H1 (cell line): ENCODE measurements around the gene TMEM151B. TPM values are rescaled to one million over a fixed set of nuclear protein-coding genes. Genes with fewer than 3 reads are reported as not detected.

Source experiments
- CTCF ChIA-PET: fragments of 300-600 bp; sonication (Branson Sonifier 250); formaldehyde crosslinking; loops from one replicate; lab custom pipeline; 2021; ENCODE audit not compliant: partially characterized antibody; lab: Charles Lee
- POLR2A ChIA-PET: fragments of 300-600 bp; sonication (Branson Sonifier 250); formaldehyde crosslinking; loops from one replicate; lab custom pipeline; 2021; ENCODE audit warnings: inconsistent platforms; ENCODE audit not compliant: partially characterized antibody; lab: Charles Lee
- DNase-seq, 2 experiments: peaks; one replicate each; pipeline versions ENCODE4 v3.0.0 to v3.0.0-alpha.2; 2010 to 2022; ENCODE audit warnings: low spot score in 2 of 2, low read depth in 1 of 2, mixed read lengths in 1 of 2
- FAIRE-seq: peaks from 2 replicates; lab custom pipeline; 2011; peaks lifted over from hg19 to GRCh38; lab: Jason Lieb, UNC
- H2AFZ ChIP-seq: 2 replicates; pipeline ENCODE4 v1.8.1; 2012; ENCODE audit warnings: low read length, inconsistent platforms
- H2AK5ac ChIP-seq: 2 replicates; pipeline ENCODE4 v1.6.1; 2013; ENCODE audit warnings: low read depth, low read length
- H2BK120ac ChIP-seq: replicated peaks from 2 replicates; pipeline ENCODE3; 2013; ENCODE audit warnings: low read depth, low read length, inconsistent platforms
- H2BK12ac ChIP-seq: 2 replicates; pipeline ENCODE4 v1.6.1; 2013; ENCODE audit warnings: low read depth, low read length
- H2BK15ac ChIP-seq: 2 replicates; pipeline ENCODE4 v1.6.1; 2013; ENCODE audit warnings: low read length
- H2BK20ac ChIP-seq: 2 replicates; pipeline ENCODE4 v1.6.1; 2013; ENCODE audit warnings: low read length
- H2BK5ac ChIP-seq: 2 replicates; pipeline ENCODE4 v1.6.1; 2013; ENCODE audit warnings: low read depth, low read length
- H3K14ac ChIP-seq: 2 replicates; pipeline ENCODE4 v1.6.1; 2013; ENCODE audit warnings: inconsistent platforms; ENCODE audit not compliant: insufficient read length
- H3K18ac ChIP-seq: 2 replicates; pipeline ENCODE4 v1.6.1; 2013; ENCODE audit warnings: low read length; ENCODE audit errors: extremely low read depth
- H3K23ac ChIP-seq: 2 replicates; pipeline ENCODE4 v1.6.1; 2013; ENCODE audit warnings: inconsistent platforms; ENCODE audit not compliant: insufficient read length
- H3K23me2 ChIP-seq: 2 replicates; pipeline ENCODE4 v1.6.1; 2013; ENCODE audit warnings: low read depth, low read length
- H3K27ac ChIP-seq: 2 replicates; pipeline ENCODE4 v1.6.1; 2011; ENCODE audit warnings: low read depth, low read length, inconsistent platforms
- H3K27me3 ChIP-seq, 4 experiments: replicated peaks in 1 of 4; 1 replicate in 1 of 4; 2 replicates in 3 of 4; pipeline versions ENCODE4 v1.6.1 to v1.8.1; 2011 to 2013; ENCODE audit warnings: low read length in 3 of 4, mild to moderate bottlenecking in 3 of 4, inconsistent platforms in 2 of 4, mixed read lengths in 2 of 4, moderate library complexity in 1 of 4; ENCODE audit not compliant: control insufficient read depth in 3 of 4, insufficient read depth in 3 of 4; ENCODE audit errors: extremely low read depth in 1 of 4
- H3K36me3 ChIP-seq, 4 experiments: 2 replicates each; pipeline versions ENCODE4 v1.6.1 to v1.8.1; 2011 to 2013; ENCODE audit warnings: mild to moderate bottlenecking in 4 of 4, low read length in 3 of 4, moderate library complexity in 2 of 4, control low read depth in 1 of 4, inconsistent platforms in 1 of 4; ENCODE audit not compliant: insufficient read depth in 4 of 4, control insufficient read depth in 2 of 4
- H3K4ac ChIP-seq: replicated peaks from 2 replicates; pipeline ENCODE3; 2013; ENCODE audit warnings: low read length, low read depth, mixed read lengths, inconsistent platforms; ENCODE audit not compliant: insufficient read length
- H3K4me1 ChIP-seq, 4 experiments: replicated peaks in 1 of 4; 1 replicate in 1 of 4; 2 replicates in 3 of 4; pipeline versions ENCODE4 v1.6.1 to v1.8.1; 2011 to 2013; ENCODE audit warnings: low read length in 3 of 4, inconsistent platforms in 2 of 4, mixed read lengths in 1 of 4; ENCODE audit not compliant: insufficient read depth in 4 of 4, control insufficient read depth in 3 of 4
- H3K4me2 ChIP-seq, 2 experiments: 2 replicates each; pipeline versions ENCODE4 v1.6.1 to v1.8.1; 2011 to 2013; ENCODE audit warnings: low read depth in 2 of 2, low read length in 2 of 2, control low read depth in 1 of 2, inconsistent platforms in 1 of 2, mild to moderate bottlenecking in 1 of 2; ENCODE audit not compliant: insufficient read depth in 1 of 2
- H3K4me3 ChIP-seq, 4 experiments: fragments of 200-600, 300-600 bp in 1 of 4; sonication (generic), shearing (Covaris generic), sonication (Bioruptor Twin) in 1 of 4; 2 replicates each; pipeline versions ENCODE4 v1.5.1 to v1.8.1; 2011 to 2016; ENCODE audit warnings: low read length in 4 of 4, low read depth in 3 of 4, control low read depth in 2 of 4, inconsistent platforms in 2 of 4, mild to moderate bottlenecking in 2 of 4, mixed read lengths in 1 of 4, moderate library complexity in 1 of 4; ENCODE audit not compliant: insufficient read depth in 2 of 4; ENCODE audit errors: extremely low read depth in 1 of 4
- H3K56ac ChIP-seq: replicated peaks from 2 replicates; pipeline ENCODE3; 2013; ENCODE audit warnings: low read depth, mild to moderate bottlenecking, mixed read lengths, low read length, inconsistent platforms; ENCODE audit not compliant: insufficient read length
- H3K79me1 ChIP-seq: 2 replicates; pipeline ENCODE4 v1.6.1; 2013; ENCODE audit warnings: low read depth, low read length, control low read depth
- H3K79me2 ChIP-seq, 2 experiments: 2 replicates each; pipeline versions ENCODE4 v1.6.1 to v1.8.1; 2012 to 2013; ENCODE audit warnings: low read length in 2 of 2, mild to moderate bottlenecking in 2 of 2, inconsistent platforms in 1 of 2; ENCODE audit not compliant: insufficient read depth in 2 of 2, control insufficient read depth in 1 of 2
- H3K9ac ChIP-seq, 4 experiments: replicated peaks in 1 of 4; 1 replicate in 1 of 4; 2 replicates in 3 of 4; pipeline versions ENCODE4 v1.6.1 to v1.8.1; 2011 to 2013; ENCODE audit warnings: low read depth in 3 of 4, low read length in 3 of 4, control low read depth in 2 of 4, mild to moderate bottlenecking in 2 of 4, moderate library complexity in 2 of 4, inconsistent platforms in 1 of 4; ENCODE audit errors: extremely low read depth in 1 of 4
- H3K9me3 ChIP-seq, 2 experiments: 2 replicates each; pipeline versions ENCODE4 v1.6.1 to v1.8.1; 2012 to 2013; ENCODE audit warnings: mild to moderate bottlenecking in 2 of 2, moderate library complexity in 2 of 2, control low read depth in 1 of 2, inconsistent platforms in 1 of 2, low read depth in 1 of 2, low read length in 1 of 2, mixed read lengths in 1 of 2; ENCODE audit not compliant: insufficient read depth in 2 of 2
- H4K20me1 ChIP-seq, 2 experiments: replicated peaks in 1 of 2; 2 replicates each; pipeline versions ENCODE3 to v1.8.1; 2011 to 2013; ENCODE audit warnings: inconsistent platforms in 2 of 2, low read length in 2 of 2, mild to moderate bottlenecking in 1 of 2; ENCODE audit not compliant: insufficient read depth in 2 of 2, control insufficient read depth in 1 of 2
- H4K5ac ChIP-seq: 2 replicates; pipeline ENCODE4 v1.6.1; 2013; ENCODE audit warnings: low read length, low read depth, mixed read lengths, inconsistent platforms; ENCODE audit not compliant: insufficient read length
- H4K8ac ChIP-seq: 2 replicates; pipeline ENCODE4 v1.8.0; 2013; ENCODE audit warnings: mild to moderate bottlenecking, moderate library complexity, low read length, inconsistent platforms; ENCODE audit not compliant: insufficient read depth; ENCODE audit errors: extremely low read depth
- H4K91ac ChIP-seq: replicated peaks from 2 replicates; pipeline ENCODE3; 2013; ENCODE audit warnings: low read length, mixed read lengths, inconsistent platforms; ENCODE audit not compliant: insufficient read length
- POLR2A ChIP-seq, 2 experiments: IDR thresholded peaks; 1 replicate in 1 of 2; 2 replicates in 1 of 2; pipeline ENCODE4 v1.6.1; 2011; ENCODE audit warnings: low read depth in 2 of 2, low read length in 2 of 2, mild to moderate bottlenecking in 2 of 2; ENCODE audit errors: control extremely low read depth in 1 of 2
- POLR2AphosphoS5 ChIP-seq: IDR thresholded peaks from 2 replicates; pipeline ENCODE4 v1.6.1; 2011; ENCODE audit warnings: low read depth, low read length
- SIRT6 ChIP-seq: IDR thresholded peaks from one replicate; pipeline ENCODE4 v1.7.1; 2012; ENCODE audit warnings: low read length, inconsistent platforms
- WGBS, 2 experiments: shearing (Covaris generic) in 1 of 2; methylation state at CpG; one replicate each; pipeline versions ENCODE4 v1.1.6 to v1.1.7; 2013 to 2015; ENCODE audit warnings: low lambda C conversion rate in 2 of 2, mixed read lengths in 2 of 2, inconsistent platforms in 1 of 2, low coverage in 1 of 2, missing lambda C conversion rate in 1 of 2; ENCODE audit not compliant: insufficient replicate concordance in 2 of 2, insufficient coverage in 1 of 2, insufficient read length in 1 of 2; ENCODE audit errors: extremely low coverage in 1 of 2, missing lambda C conversion rate in 1 of 2; 5-methylcytosine and 5-hydroxymethylcytosine counted together
- polyA plus RNA-seq, 7 experiments: library from polyadenylated mRNA; depleted of rRNA in 3 of 7; stranded (reverse) in 5 of 7; unstranded in 2 of 7; fragments of >200 nt in 5 of 7; fragments of 200-250 nt in 2 of 7; gene quantifications; 1 replicate in 5 of 7; 2 replicates in 1 of 7; 4 replicates in 1 of 7; pipeline versions ENCODE4 v1.2.1 to v1.2.3, GENCODE V29; 2011 to 2013; ENCODE audit warnings: missing spikeins in 2 of 7, mixed read lengths in 2 of 7
- total RNA-seq: library from RNA; stranded (reverse); fragmentation: NEBNext Ultra II Directional; extraction: Animal tissue kit (Norgen Biotek cat#: 25700); gene quantifications from 2 replicates; pipeline ENCODE4 v1.2.1, GENCODE V29; 2021

The TMEM151B gene
- total and polyA plus RNA-seq, 2 of the 8 experiments (the other 6 are each of a cell fraction or from before 2014, with no cell fraction given), result 8.0 to 15.5 TPM

DNA sequence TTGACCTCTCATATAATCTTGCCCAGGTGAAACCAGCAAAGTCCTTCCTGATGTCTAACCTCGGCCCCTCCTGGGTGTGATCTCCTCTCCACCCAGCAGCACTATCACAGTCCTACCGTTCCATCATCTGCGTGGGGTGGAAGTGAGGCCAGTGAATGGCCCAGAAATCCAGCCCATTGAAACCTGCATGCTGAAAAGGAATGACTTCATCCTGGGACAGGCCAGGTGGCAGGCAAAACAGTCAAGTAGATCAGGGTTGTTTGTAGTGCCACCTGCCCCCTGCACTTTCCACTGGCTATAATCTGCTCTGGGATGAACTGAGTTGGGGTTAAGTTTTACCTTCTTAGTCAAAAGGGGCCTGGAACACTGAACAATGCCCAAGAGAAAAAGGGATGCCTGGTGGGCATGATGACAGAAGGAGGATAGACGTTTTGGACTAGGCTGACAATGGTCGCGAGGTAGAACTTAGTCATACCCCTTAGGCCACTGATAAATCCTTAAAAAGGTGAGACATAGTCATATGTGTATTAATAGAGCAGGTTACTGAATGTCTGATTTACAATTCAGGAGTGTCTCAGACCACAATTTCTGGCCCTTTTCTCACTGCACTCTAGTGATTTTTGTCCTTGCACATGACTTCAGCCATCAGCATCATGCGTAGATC is 31.4 kb upstream of the TMEM151B start:
- Histone ChIP-seq H3K4me1 (peaks cover 4 to 13% (median 9%) of the 10 kb centered on the region in 4 experiments; a peak in 6 of 7 replicates), H3K4ac (no peak overlapping the region), H2BK5ac (no peak overlapping the region), H2BK120ac (no peak overlapping the region), H3K18ac (no peak overlapping the region), H3K4me3 (no peak overlapping the region), H3K9ac (no peak overlapping the region), H4K5ac (no peak overlapping the region), H3K23me2 (peaks cover 4% of the 10 kb centered on the region; the same call in 1 of the 2 replicates), H2AFZ (no peak overlapping the region)
- no peak for FAIRE-seq
- POLR2A ChIA-PET, result interaction anchor here (1.0 to 21.0 kb wide), 6 partner anchors 7 to 66 kb away, joined by 3 to 581 read pairs (median 49); partner anchors contain the start of genes HSP90AB1, SLC29A1 and SLC35B2
- WGBS, 2 experiments, result 77% methylated on average over 7 of the region's 7 CpGs; no CpG with 5 or more reads in 1 of the 2 experiments
- TF ChIP-seq SIRT6 (no peak), POLR2A (IDR thresholded peaks at IDR 0.05; ENCODE audit: control extremely low read depth in 1 of 2, low read depth in 2 of 2, low read length in 2 of 2) (peak; percentile 38 to 40; a peak in 2 of 3 replicates), POLR2AphosphoS5 (peak; percentile 55; the same call in 1 of the 2 replicates)
- TF ChIP-seq, all 59 proteins: peak for 2
- H3K27me3 ChIP-seq, result no peaks in the 10 kb centered on the region; a peak in 1 of 7 replicates
- no peak overlapping the region for H2BK20ac ChIP-seq
- H3K36me3 ChIP-seq, result peaks cover 6 to 11% (median 8%) of the 10 kb centered on the region in 4 experiments; a peak in 6 of 8 replicates
- no peaks in the 10 kb centered on the region for H3K79me1 ChIP-seq
- CTCF ChIA-PET, result interaction anchor here (0.7 to 5.6 kb wide), 6 partner anchors 8 to 143 kb away, joined by 3 to 129 read pairs (median 3); partner anchors contain the start of genes HSP90AB1 and SLC29A1
- H3K56ac ChIP-seq, result no peak overlapping the region
- no peak overlapping the region for H3K27ac ChIP-seq
- no peaks in the 10 kb centered on the region for H3K9me3 ChIP-seq
- no peak overlapping the region for H3K14ac ChIP-seq
- H2AK5ac ChIP-seq, result 0 out of 2 replicates have a peak overlapping the region, but pooled peaks have one; percentile 6
- DNase-seq, result no peak
- H4K20me1 ChIP-seq, result peaks cover 2% of the 10 kb centered on the region in 2 experiments
- no peak overlapping the region for H4K91ac ChIP-seq
- H2BK12ac ChIP-seq, result no peak overlapping the region
- H4K8ac ChIP-seq, result no peak overlapping the region
- no peaks in the 10 kb centered on the region for H3K79me2 ChIP-seq
- peak overlapping the region; percentile 25 to 84; a peak in 1 of 4 replicates for H3K4me2 ChIP-seq
- H2BK15ac ChIP-seq, result no peak overlapping the region
- no peak overlapping the region for H3K23ac ChIP-seq
